Left ventricle myocardium inferior (tissue), 1 donor: ENCODE measurements around the gene SIK1. TPM values are rescaled to one million over a fixed set of nuclear protein-coding genes. Genes with fewer than 3 reads are reported as not detected.

Source experiments
- DNase-seq: peaks from one replicate; pipeline ENCODE4 v3.0.0-alpha.2; 2020
- H3K27ac ChIP-seq: fragments of 200-600 bp; replicated peaks from 2 replicates; pipeline ENCODE4 v1.8.0; 2021
- H3K27me3 ChIP-seq: fragments of 200-600 bp; 2 replicates; pipeline ENCODE4 v1.8.0; 2021; ENCODE audit warnings: low read depth
- H3K36me3 ChIP-seq: fragments of 200-600 bp; 2 replicates; pipeline ENCODE4 v1.8.0; 2021
- H3K4me1 ChIP-seq: fragments of 200-600 bp; 2 replicates; pipeline ENCODE4 v1.8.0; 2021
- H3K4me3 ChIP-seq: fragments of 200-600 bp; 2 replicates; pipeline ENCODE4 v1.8.0; 2021; ENCODE audit warnings: mild to moderate bottlenecking, moderate library complexity
- H3K9me3 ChIP-seq: fragments of 200-600 bp; replicated peaks from 2 replicates; pipeline ENCODE4 v1.8.0; 2021
- intact Hi-C: fragments of 100-400 bp; cut with micrococcal nuclease; formaldehyde crosslinking; loops from one replicate; pipeline ENCODE4 v1.11.0; 2022
- total RNA-seq: library from RNA; stranded (reverse); fragmentation: NEBNext Ultra II Directional; extraction: Animal tissue kit (Norgen Biotek cat#: 25700); gene quantifications from one replicate; pipeline ENCODE4 v1.2.1, GENCODE V29; 2021
- TF ChIP-seq, protein P1 (sequence below): fragments of 200-600 bp; IDR thresholded peaks from 2 replicates; pipeline ENCODE4 v1.8.0; 2021; ENCODE audit warnings: antibody characterized with exemption, mild to moderate bottlenecking, borderline replicate concordance
- donor health status: DM: no; HTN: yes; CAD: no; lungs with severe emphysema.

Gene SIK1
- total RNA-seq, 1 donor from 2014 or later, result 7.8 TPM

DNA sequence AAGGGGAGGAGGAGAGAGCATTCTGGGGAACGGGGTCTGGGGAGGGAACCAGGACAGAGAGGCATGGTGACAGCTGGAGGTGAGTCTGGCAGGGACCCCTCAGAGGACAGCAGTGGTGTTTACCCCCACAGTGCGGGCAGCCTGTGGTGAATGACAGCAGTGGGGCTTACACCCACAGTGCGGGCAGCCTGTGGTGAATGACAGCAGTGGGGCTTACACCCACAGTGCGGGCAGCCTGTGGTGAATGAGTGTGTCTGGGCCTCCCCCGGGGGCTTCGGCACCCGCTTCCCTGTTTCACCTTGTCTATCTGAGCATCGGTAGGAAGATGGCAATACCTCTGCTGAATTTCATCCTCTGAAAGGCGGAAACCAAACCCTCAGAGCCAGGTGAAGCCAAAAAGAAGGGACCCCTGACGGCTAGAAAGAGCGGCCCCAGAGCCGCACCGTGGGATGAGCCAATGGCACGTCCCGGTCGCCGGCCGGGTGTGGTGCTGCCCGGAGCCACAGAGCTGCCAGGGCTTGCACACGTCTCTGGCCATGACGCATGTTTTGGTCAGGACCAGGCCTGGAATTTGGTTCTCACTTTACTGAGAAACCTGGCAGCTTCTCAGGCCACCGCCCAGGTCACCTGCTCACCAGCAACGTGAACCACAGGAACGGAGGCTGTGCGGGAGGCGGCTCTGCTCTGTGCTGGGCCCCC lies 54.1 kb downstream of the SIK1 start:
- intact Hi-C loops, result no loop called here
- TF ChIP-seq, protein P1, sequence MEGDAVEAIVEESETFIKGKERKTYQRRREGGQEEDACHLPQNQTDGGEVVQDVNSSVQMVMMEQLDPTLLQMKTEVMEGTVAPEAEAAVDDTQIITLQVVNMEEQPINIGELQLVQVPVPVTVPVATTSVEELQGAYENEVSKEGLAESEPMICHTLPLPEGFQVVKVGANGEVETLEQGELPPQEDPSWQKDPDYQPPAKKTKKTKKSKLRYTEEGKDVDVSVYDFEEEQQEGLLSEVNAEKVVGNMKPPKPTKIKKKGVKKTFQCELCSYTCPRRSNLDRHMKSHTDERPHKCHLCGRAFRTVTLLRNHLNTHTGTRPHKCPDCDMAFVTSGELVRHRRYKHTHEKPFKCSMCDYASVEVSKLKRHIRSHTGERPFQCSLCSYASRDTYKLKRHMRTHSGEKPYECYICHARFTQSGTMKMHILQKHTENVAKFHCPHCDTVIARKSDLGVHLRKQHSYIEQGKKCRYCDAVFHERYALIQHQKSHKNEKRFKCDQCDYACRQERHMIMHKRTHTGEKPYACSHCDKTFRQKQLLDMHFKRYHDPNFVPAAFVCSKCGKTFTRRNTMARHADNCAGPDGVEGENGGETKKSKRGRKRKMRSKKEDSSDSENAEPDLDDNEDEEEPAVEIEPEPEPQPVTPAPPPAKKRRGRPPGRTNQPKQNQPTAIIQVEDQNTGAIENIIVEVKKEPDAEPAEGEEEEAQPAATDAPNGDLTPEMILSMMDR, result no peak
- H3K27me3 ChIP-seq, result no peaks in the 10 kb centered on the region
- H3K27ac ChIP-seq, result no peak overlapping the region
- DNase-seq, result no peak
- H3K36me3 ChIP-seq, result no peaks in the 10 kb centered on the region
- H3K4me1 ChIP-seq, result no peaks in the 10 kb centered on the region
- no peaks in the 10 kb centered on the region for H3K9me3 ChIP-seq
- H3K4me3 ChIP-seq, result no peak overlapping the region

DNA sequence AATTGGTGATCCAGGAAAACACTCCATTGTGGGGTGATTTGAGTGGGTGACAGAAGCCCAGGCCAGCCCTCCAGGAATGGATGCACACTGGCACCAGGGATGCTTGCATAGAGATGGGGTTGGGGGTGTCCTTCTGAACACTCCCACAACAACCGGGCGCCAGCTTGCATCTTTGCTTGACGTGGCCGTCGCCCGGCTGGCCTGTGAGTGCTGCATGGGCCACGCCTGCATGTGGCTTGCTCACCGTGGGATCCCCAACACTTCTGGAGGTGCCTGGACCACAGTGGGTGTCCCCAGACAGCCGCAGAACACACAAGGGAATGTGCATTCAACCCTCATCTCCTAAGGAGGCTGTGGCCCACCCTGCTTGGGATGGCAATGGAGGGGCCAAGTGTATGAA lies 55.1 kb downstream of the SIK1 start:
- H3K9me3 ChIP-seq, result no peaks in the 10 kb centered on the region
- peaks cover 8% of the 10 kb centered on the region for H3K4me1 ChIP-seq
- DNase-seq, result no peak
- H3K27me3 ChIP-seq, result no peaks in the 10 kb centered on the region
- no peak overlapping the region for H3K4me3 ChIP-seq
- H3K27ac ChIP-seq, result no peak overlapping the region
- TF ChIP-seq, protein P1, result no peak
- intact Hi-C loops, result no loop called here
- H3K36me3 ChIP-seq, result no peaks in the 10 kb centered on the region

DNA sequence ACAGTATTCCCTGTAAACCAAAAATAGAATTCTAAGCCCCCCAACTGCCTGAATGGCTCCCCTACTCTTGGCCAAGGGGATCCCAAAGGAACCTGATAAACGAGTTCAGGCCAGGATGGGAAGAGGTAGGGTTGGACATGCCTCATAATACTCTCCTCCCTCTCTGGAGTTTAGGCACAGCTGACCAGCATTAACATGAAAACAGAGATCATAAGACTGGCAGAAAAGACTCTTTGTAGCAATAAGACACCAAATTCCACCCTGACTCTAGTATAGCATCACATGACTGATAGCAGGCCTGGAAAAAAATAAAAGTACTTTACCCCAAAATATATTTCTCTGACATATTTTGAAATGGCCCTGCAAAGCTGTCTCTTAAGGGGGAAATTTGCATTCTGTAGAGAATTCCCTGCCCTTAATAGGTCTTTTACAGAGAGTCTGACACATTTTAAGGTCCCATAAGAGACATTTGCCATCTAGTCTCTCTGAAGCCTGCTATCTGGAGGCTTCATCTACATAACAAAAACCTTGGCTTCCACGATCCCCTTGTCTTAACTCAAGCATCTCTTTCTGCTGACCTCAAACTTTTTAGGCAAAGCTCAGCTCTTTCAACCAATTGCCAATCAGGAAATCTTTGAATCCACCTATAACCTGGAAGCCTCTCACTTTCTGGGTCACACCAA lies 55.9 kb downstream of the SIK1 start:
- intact Hi-C loops, result no loop called here
- Histone ChIP-seq H3K36me3 (no peaks in the 10 kb centered on the region), H3K9me3 (no peaks in the 10 kb centered on the region), H3K4me3 (no peak overlapping the region), H3K27me3 (no peaks in the 10 kb centered on the region), H3K27ac (no peak overlapping the region), H3K4me1 (peaks cover 14% of the 10 kb centered on the region)
- no peak for DNase-seq
- TF ChIP-seq, protein P1, result no peak

DNA sequence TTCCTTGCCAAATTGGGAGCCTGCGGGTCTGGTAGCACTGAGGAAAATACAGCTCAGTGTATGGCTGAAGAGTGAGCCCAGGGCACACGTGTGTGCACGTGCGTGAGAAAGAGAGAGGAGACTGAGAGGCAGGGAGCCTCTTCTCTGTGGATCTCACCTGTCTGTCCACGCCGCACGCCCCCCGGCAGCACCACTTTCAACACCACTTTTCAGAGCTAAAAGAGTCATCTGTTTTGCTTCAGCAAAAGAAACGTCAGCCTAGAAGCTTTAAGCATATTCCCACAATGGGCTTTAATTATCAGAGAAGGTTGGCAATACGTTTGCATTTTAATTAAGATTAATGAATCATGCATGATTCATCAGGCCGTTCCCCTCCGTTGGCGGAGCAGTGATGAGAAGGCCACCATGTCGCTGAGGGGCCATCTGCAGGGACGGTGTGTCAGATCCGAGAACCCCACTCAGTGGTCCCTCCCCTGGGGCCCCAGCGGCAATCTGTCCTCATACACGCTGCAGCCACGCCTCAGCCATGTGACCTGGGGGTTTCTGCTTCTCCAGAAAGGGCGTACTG lies 56.8 kb downstream of the SIK1 start:
- intact Hi-C loops, result no loop called here
- no peak for DNase-seq
- H3K27ac ChIP-seq, result no peak overlapping the region
- H3K4me3 ChIP-seq, result no peak overlapping the region
- H3K36me3 ChIP-seq, result no peaks in the 10 kb centered on the region
- TF ChIP-seq, protein P1, result no peak
- H3K9me3 ChIP-seq, result no peaks in the 10 kb centered on the region
- H3K4me1 ChIP-seq, result peaks cover 22% of the 10 kb centered on the region
- no peaks in the 10 kb centered on the region for H3K27me3 ChIP-seq

DNA sequence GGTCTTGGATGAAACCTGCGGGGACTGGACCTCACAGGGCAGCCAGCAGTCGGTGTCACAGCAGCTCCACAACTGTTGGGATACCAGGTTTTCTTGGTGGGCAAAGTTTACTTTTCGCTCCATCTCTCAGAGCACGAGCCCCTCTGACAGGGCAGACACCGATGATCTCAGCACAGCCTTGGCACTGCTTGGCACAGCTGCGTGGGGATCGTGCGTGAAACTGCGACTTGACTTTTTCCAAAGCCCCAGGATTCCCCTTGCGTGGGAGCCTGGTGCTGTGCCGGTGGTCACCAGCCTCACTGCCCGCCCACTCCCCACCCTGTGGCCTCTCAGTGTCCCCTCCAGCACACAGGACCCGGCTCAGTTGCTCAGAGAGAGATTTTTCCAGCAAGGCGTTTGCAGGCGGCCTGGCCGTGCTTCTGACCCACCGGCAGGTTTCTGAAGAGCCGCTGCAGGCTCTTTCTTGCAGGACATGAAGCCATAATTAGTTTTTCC lies 57.3 kb downstream of the SIK1 start:
- DNase-seq, result no peak
- intact Hi-C loops, result no loop called here
- peaks cover 28% of the 10 kb centered on the region for H3K4me1 ChIP-seq

More for the DNA sequence above, 57.3 kb downstream of the SIK1 start:
- Histone ChIP-seq H3K4me3 (no peak overlapping the region), H3K36me3 (no peaks in the 10 kb centered on the region), H3K27me3 (no peaks in the 10 kb centered on the region), H3K9me3 (no peaks in the 10 kb centered on the region), H3K27ac (no peak overlapping the region)
- TF ChIP-seq, protein P1, result no peak
